Stimulated activated CD4-positive, alpha-beta T cell treated with anti-CD3 and anti-CD28 coated beads, TNF-alpha, amount 100 ng/mL, for 1 hour (primary cell): ENCODE data around the gene ASAH2B.
"Not testable (repeated sequence)": the region's sequence is repeated elsewhere in the genome, so short reads cannot be mapped to it uniquely, and the experiment has no call there.

Source experiments
- DNase-seq, 3 donors: peaks; one replicate each; pipeline ENCODE4 v3.0.0-alpha.2; 2020; ENCODE audit warnings: low read depth in 3 of 3, low spot score in 1 of 3

Gene ASAH2B

GRCh38 chr10:50739618-50740292 is at the start of gene ASAH2B:
Gene ASAH2B (plus strand): TSS chr10:50739936. CDS start chr10:50745131, 5,195 bp downstream.
- DNase-seq: peak; percentile 50 to 63 (median 53)

GRCh38 chr10:50697819-50698218 is 41.9 kb upstream of the ASAH2B start:
- DNase-seq: not testable (repeated sequence)

- not testable (repeated sequence) for DNase-seq
Observed at GRCh38 chr10:50701947-50702346, 37.8 kb upstream of the ASAH2B start.

DNA sequence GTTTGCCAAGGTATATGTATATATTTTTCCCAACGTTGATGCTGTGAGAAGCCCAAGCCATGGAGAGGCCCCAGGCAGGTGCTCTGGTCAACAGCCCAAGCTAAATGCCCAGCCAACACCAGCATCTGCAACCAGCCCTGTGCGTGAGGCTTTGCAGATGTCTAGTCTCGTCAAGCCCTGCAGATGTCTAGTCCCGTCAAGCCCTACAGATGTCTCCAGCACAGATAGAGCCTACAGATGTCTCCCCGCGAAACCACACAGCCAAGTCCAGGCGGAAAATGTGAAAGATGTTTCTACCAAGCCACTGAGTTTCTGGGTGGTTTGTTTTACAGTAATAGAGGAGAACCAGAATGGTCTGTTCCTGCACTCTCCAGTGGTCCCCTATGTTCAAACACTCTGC is 36.7 kb upstream of the ASAH2B start:
- not testable (repeated sequence) for DNase-seq

DNA sequence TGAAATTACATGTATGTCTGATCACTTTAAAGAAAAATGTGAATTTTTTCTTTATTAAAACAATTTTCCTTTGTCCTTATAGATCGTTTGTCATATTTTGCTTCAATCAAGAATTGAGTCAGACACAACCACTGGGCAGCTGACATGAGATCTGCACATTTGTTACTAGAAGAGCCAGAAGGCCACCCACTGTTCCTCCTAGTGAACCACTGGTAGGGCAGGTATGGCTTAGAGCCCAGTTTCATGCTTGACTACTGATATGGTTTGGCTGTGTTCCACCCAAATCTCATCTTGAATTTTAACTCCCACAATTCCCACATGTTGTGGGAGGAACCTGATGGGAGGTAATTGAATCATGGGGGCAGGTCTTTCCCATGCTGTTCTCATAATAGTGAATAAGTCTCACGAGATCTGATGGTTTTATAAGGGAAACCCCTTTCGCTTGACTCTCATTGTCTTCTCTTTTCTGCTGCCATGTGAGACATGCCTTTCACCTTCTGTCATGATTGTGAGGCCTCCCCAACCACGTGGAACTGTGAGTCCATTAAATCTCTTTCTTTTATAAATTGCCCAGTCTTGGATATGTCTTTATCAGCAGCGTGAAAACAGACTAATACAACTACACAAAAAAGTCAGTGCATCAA is 35.2 kb upstream of the ASAH2B start:
- not testable (repeated sequence) for DNase-seq

GRCh38 chr10:50706006-50706405 is 33.7 kb upstream of the ASAH2B start:
- DNase-seq: not testable (repeated sequence)

GRCh38 chr10:50710241-50710640 is 29.5 kb upstream of the ASAH2B start:
- DNase-seq: not testable (repeated sequence)

- DNase-seq: not testable (repeated sequence)
Observed at GRCh38 chr10:50723812-50724211, 15.9 kb upstream of the ASAH2B start.

DNA sequence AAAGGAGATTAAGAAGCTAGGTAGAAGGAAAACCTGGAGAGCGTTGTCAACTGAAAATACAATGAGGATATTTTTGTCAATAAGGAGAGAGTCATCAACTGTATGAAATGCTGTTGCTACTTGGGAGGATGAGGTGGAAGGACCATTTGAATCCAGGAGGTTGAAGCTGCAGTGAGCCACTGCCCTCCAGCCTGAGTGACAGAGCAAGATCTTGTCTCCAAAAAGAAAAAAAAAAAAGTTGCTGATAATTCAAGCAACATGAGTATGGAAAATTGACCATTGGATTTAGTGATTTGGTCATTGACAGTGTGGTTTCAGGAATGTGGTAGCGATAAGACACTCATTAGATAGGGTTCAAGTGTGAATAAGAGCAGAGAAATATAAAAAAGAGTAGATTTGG is 11.6 kb upstream of the ASAH2B start:
- not testable (repeated sequence) for DNase-seq

- not testable (repeated sequence) for DNase-seq
Observed at GRCh38 chr10:50738987-50739617, 634 bp upstream of the ASAH2B start.

DNA sequence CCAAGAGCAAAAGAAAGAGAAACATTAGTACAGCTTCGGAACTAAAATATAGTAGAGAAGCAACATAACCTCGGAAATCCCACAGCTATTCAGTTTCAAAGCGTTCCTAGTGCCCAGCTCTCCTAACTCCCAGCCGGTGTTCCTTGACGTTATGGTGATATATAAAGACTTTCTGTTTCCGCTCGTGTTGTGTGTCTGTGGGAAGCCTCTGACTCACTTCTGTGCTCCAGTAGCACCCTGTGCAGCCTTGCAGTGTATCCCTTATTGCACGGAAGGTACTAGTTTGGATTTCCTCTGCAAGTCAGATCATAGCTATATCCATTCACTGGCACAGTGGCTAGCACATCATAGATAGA is 535 bp downstream of the ASAH2B start:
- no peak for DNase-seq

- DNase-seq: not testable (repeated sequence)
Observed at GRCh38 chr10:50742820-50743219, 3.1 kb downstream of the ASAH2B start.

DNA sequence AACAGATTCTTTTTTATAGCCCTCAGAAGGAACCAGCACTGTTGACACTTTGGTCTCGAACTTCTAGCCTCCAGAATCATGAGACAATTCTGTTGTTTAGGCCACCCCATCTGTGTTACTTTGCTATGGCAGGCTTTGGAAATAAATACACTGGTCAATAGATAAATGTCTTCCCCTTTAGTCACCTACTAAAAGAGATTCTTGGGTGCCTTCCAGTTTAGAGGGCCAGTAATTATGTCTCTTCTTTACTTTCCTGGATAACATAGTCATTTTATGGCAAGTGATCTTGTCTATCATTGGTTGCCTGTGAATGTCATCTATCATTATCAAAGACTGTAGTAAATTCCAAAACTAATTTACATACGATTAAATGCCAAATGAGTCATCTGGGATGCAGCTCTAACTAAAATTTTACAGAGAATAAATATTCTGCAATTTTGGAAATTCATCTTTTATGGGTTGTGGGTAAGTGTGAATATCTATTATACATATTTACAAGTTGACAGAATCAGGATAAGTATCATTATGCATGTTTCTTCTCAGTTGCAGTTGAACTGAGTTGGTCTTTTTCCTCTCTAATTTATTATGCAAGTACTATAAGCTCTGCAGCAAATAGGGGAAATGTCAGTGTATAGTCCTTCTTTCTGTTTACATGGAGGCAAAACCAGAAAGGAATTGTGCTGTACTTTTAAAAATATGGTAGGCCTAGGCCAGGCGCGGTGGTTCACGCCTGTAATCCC is 27.2 kb downstream of the ASAH2B start:
- DNase-seq: not testable (repeated sequence)

DNA sequence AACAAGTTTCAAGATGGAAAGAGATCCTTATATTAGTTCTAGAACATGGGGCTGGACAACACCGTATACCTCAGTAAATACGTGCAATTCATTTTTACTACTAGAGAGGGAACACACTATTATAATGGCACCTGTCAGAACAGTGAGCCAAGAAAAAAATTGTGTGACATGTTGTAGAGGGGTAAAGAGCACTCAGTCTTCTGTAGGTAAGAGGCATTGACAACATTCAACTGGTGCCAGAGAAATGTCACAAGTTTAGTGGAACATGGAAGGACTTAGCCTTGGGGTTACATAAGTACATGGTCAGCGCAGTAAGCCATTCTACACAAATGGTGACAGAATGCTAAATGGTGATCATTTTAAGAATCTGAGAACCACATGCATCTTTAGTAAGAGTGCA is 32.3 kb downstream of the ASAH2B start:
- not testable (repeated sequence) for DNase-seq

DNA sequence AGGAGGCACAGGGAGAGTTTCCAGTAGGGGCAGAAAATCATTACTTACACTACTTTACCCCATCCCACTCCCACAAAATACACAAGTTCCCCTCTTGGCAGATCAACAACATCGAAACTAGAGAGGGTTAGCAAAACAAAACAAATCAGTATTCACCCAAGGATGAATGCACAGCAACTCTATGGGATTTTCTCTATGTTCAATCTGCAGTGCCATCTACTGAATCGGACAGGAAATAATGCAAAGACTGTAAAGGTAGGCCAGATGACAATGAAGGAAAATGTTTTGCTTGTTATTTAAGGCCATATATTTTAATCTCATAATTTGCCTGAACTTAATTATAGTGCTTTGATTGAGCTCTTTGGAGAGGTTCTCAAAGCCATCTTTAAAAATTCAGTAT is 35.1 kb downstream of the ASAH2B start:
- not testable (repeated sequence) for DNase-seq

DNA sequence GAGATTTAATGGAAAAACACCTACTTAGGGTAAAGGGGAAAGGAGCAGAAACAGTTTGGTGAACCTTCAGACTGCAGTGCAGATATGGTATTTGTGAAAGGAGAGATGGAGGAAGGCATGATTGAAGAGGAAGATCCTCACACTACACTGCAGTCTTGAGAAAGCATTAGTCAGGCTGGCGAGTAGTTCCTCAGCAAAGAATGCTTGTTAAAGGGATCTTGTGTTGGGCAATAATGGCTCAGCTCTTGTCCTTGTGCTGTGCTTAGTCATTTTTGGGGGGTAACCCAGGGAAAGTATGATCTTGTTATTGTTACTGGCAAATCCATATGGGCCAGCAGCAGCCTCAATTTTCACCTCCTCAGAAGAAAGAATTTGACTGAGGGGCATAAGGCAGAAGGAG is 40.3 kb downstream of the ASAH2B start:
- not testable (repeated sequence) for DNase-seq

GRCh38 chr10:50782017-50782416 is 42.3 kb downstream of the ASAH2B start:
- not testable (repeated sequence) for DNase-seq

GRCh38 chr10:50787962-50788361 is 48.2 kb downstream of the ASAH2B start:
- not testable (repeated sequence) for DNase-seq

GRCh38 chr10:50788951-50789945 is 49.5 kb downstream of the ASAH2B start:
- DNase-seq: no peak

GRCh38 chr10:50794490-50794889 is 54.8 kb downstream of the ASAH2B start:
- no peak for DNase-seq
